Aorta (tissue), 5 donors: Measurements from ENCODE around the gene EXOC3L4. TPM values are rescaled to one million over a fixed set of nuclear protein-coding genes. Genes with fewer than 3 reads are reported as not detected.

ENCODE experiments used
- ATAC-seq: fragments of 200-7000 bp; cut with Tn5 transposase; one replicate; pipeline ENCODE4 v1.9.1; 2022; ENCODE audit warnings: moderate library complexity; ENCODE audit not compliant: low FRiP score
- DNase-seq, 2 donors: peaks; one replicate each; pipeline ENCODE4 v3.0.0-alpha.2; 2020
- H3K27ac ChIP-seq, 2 donors: one replicate each; pipeline ENCODE4 v1.5.1; 2013; ENCODE audit warnings: low read length in 2 of 2, mild to moderate bottlenecking in 2 of 2, moderate library complexity in 2 of 2, control low read depth in 1 of 2, inconsistent platforms in 1 of 2, low read depth in 1 of 2
- H3K27me3 ChIP-seq, 2 donors: one replicate each; pipeline ENCODE4 v1.6.1; 2013; ENCODE audit warnings: control low read depth in 1 of 2, low read length in 1 of 2, mild to moderate bottlenecking in 1 of 2, moderate library complexity in 1 of 2; ENCODE audit not compliant: insufficient read depth in 2 of 2, control insufficient read depth in 1 of 2
- H3K36me3 ChIP-seq, 2 donors: one replicate each; pipeline ENCODE4 v1.6.1; 2013; ENCODE audit warnings: control low read depth in 1 of 2, low read length in 1 of 2, mild to moderate bottlenecking in 1 of 2; ENCODE audit not compliant: insufficient read depth in 2 of 2, control insufficient read depth in 1 of 2
- H3K4me1 ChIP-seq, 2 donors: one replicate each; pipeline ENCODE4 v1.6.1; 2013; ENCODE audit warnings: low read length in 2 of 2, control low read depth in 1 of 2, mild to moderate bottlenecking in 1 of 2, moderate library complexity in 1 of 2; ENCODE audit not compliant: insufficient read depth in 2 of 2, control insufficient read depth in 1 of 2
- H3K4me3 ChIP-seq, 2 donors: one replicate each; pipeline ENCODE4 v1.5.1; 2013; ENCODE audit warnings: low read length in 2 of 2, control low read depth in 1 of 2, mild to moderate bottlenecking in 1 of 2
- H3K9me3 ChIP-seq: one replicate; pipeline ENCODE4 v1.6.1; 2013; ENCODE audit warnings: mild to moderate bottlenecking, low read length; ENCODE audit not compliant: control insufficient read depth
- WGBS, 2 donors: extraction: QIAGEN DNeasy Blood & Tissue Kit; methylation state at CpG; one replicate each; pipeline ENCODE4 v1.1.7; 2013; 5-methylcytosine and 5-hydroxymethylcytosine counted together
- intact Hi-C, 2 donors: fragments of 100-400 bp; cut with DNase I; formaldehyde crosslinking; loops; one replicate each; pipeline versions ENCODE4 v1.14.2 to v1.15.0; 2022
- polyA plus RNA-seq, 2 donors: library from polyadenylated mRNA; stranded (reverse); fragments of 200-250 nt; gene quantifications; one replicate each; pipeline ENCODE4 v1.2.3, GENCODE V29; 2013
- total RNA-seq, 2 donors: library from RNA; stranded (reverse); fragmentation: NEBNext Ultra II Directional; extraction: Animal tissue kit (Norgen Biotek cat#: 25700); gene quantifications; one replicate each; pipeline ENCODE4 v1.2.1, GENCODE V29; 2021
- donor health status: healthy with polysubstance abuse.
- donor health status: Bipolar disorder and iron deficiency.
- donor health status: DM: no; HTN: no; CAD: no.
- donor health status: DM: no; HTN: no; CAD: no.
- donor health status: DM: yes; HTN: yes; CAD: no.

The EXOC3L4 gene
- total and polyA plus RNA-seq, 4 donors, result 0.68 to 7.4 (median 4.8) TPM; not detected in 1

GRCh38 chr14:103107455-103107854 lies 12.9 kb downstream of the EXOC3L4 start:
- DNase-seq (no peak), ATAC-seq (no peak)
- no peak overlapping the region for H3K27ac ChIP-seq
- no peaks in the 10 kb centered on the region for H3K9me3 ChIP-seq
- H3K36me3 ChIP-seq, result no peaks in the 10 kb centered on the region
- no peak overlapping the region for H3K4me3 ChIP-seq
- intact Hi-C loops, result loop anchor here (5.0 kb wide), 2 partner anchors 80 to 185 kb away; no protein-coding TSS in a partner anchor
- H3K4me1 ChIP-seq, result no peaks in the 10 kb centered on the region
- WGBS, 2 donors, result 98% methylated on average over 23 of the region's 23 CpGs
- H3K27me3 ChIP-seq, result no peaks in the 10 kb centered on the region

GRCh38 chr14:103107941-103108748 lies 13.6 kb downstream of the EXOC3L4 start:
- DNase-seq (no peak), ATAC-seq (no peak)
- no peaks in the 10 kb centered on the region for H3K27me3 ChIP-seq
- WGBS, 2 donors, result 92 to 93% methylated on average over 28 of the region's 28 CpGs
- intact Hi-C loops, result loop anchor here (5.0 kb wide), 2 partner anchors 79 to 184 kb away; no protein-coding TSS in a partner anchor
- H3K4me1 ChIP-seq, result no peaks in the 10 kb centered on the region
- H3K9me3 ChIP-seq, result no peaks in the 10 kb centered on the region
- no peak overlapping the region for H3K4me3 ChIP-seq
- no peaks in the 10 kb centered on the region for H3K36me3 ChIP-seq
- no peak overlapping the region for H3K27ac ChIP-seq

- intact Hi-C loops, result loop anchor here (5.0 kb wide), 2 partner anchors 79 to 184 kb away; no protein-coding TSS in a partner anchor
- no peaks in the 10 kb centered on the region for H3K9me3 ChIP-seq
- no peak overlapping the region for H3K27ac ChIP-seq
- no peaks in the 10 kb centered on the region for H3K27me3 ChIP-seq
- no peak for ATAC-seq
- DNase-seq, result no peak
- no peak overlapping the region for H3K4me3 ChIP-seq
- H3K36me3 ChIP-seq, result no peaks in the 10 kb centered on the region
- 73 to 79% methylated on average over 9 of the region's 9 CpGs for WGBS, 2 donors
- no peaks in the 10 kb centered on the region for H3K4me1 ChIP-seq
Observed at GRCh38 chr14:103108749-103109207, 14.3 kb downstream of the EXOC3L4 start.

GRCh38 chr14:103109535-103110441 lies 15.3 kb downstream of the EXOC3L4 start:
- H3K27me3 ChIP-seq, result no peaks in the 10 kb centered on the region
- intact Hi-C loops, result loop anchor here (5.0 kb wide), 2 partner anchors 78 to 183 kb away; no protein-coding TSS in a partner anchor
- no peaks in the 10 kb centered on the region for H3K4me1 ChIP-seq
- DNase-seq, result no peak
- H3K4me3 ChIP-seq, result no peak overlapping the region
- WGBS, 2 donors, result 49 to 60% methylated on average over 32 of the region's 32 CpGs
- H3K36me3 ChIP-seq, result no peaks in the 10 kb centered on the region
- no peaks in the 10 kb centered on the region for H3K9me3 ChIP-seq
- H3K27ac ChIP-seq, result no peak overlapping the region
- ATAC-seq, result peak; percentile 1

- no peak overlapping the region for H3K27ac ChIP-seq
- H3K4me1 ChIP-seq, result no peaks in the 10 kb centered on the region
- WGBS, 2 donors, result 15% methylated on average over 14 of the region's 14 CpGs
- H3K4me3 ChIP-seq, result no peak overlapping the region
- intact Hi-C loops, result no loop called here
- H3K9me3 ChIP-seq, result no peaks in the 10 kb centered on the region
- DNase-seq (no peak), ATAC-seq (no peak)
- H3K27me3 ChIP-seq, result no peaks in the 10 kb centered on the region
- no peaks in the 10 kb centered on the region for H3K36me3 ChIP-seq
Observed at GRCh38 chr14:103110681-103111231, 16.2 kb downstream of the EXOC3L4 start.

GRCh38 chr14:103111232-103111868 lies 16.8 kb downstream of the EXOC3L4 start:
- 57 to 59% methylated on average over 6 of the region's 6 CpGs for WGBS, 2 donors
- H3K4me3 ChIP-seq, result no peak overlapping the region
- ATAC-seq, result no peak
- H3K27me3 ChIP-seq, result no peaks in the 10 kb centered on the region
- H3K4me1 ChIP-seq, result no peaks in the 10 kb centered on the region
- no peak overlapping the region for H3K27ac ChIP-seq
- H3K36me3 ChIP-seq, result no peaks in the 10 kb centered on the region
- intact Hi-C loops, result no loop called here
- no peaks in the 10 kb centered on the region for H3K9me3 ChIP-seq
- DNase-seq, result no peak

- Histone ChIP-seq H3K9me3 (no peaks in the 10 kb centered on the region), H3K4me1 (no peaks in the 10 kb centered on the region), H3K36me3 (no peaks in the 10 kb centered on the region), H3K4me3 (no peak overlapping the region), H3K27me3 (no peaks in the 10 kb centered on the region), H3K27ac (no peak overlapping the region)
- DNase-seq (no peak), ATAC-seq (no peak)
- 89 to 92% methylated on average over 10 to 11 of the region's 11 CpGs for WGBS, 2 donors
- intact Hi-C loops, result no loop called here
Observed at GRCh38 chr14:103112400-103113243, 18.1 kb downstream of the EXOC3L4 start.
